Activated CD4-positive, alpha-beta T cell treated with anti-CD3 and anti-CD28 coated beads for 1 hour (primary cell): Measurements from ENCODE around the gene CYB5R4.

ENCODE experiments used
- DNase-seq: peaks from one replicate; pipeline ENCODE4 v3.0.0-alpha.2; 2020

Gene CYB5R4

GRCh38 chr6:83859410-83860358 is at the start of gene CYB5R4:
Gene CYB5R4 (plus strand): TSS chr6:83859689. CDS start chr6:83859783, 94 bp downstream.
- peak; percentile 86 for DNase-seq

- DNase-seq, result no peak
Measured at GRCh38 chr6:83812595-83812994, 46.9 kb upstream of the CYB5R4 start.

GRCh38 chr6:83815631-83816272 is 43.7 kb upstream of the CYB5R4 start:
- DNase-seq, result no peak

- DNase-seq, result no peak
Measured at GRCh38 chr6:83822629-83823169, 36.8 kb upstream of the CYB5R4 start.

- no peak for DNase-seq
Measured at GRCh38 chr6:83824388-83824801, 35.1 kb upstream of the CYB5R4 start.

GRCh38 chr6:83824831-83825230 is 34.7 kb upstream of the CYB5R4 start:
- no peak for DNase-seq

- no peak for DNase-seq
Measured at GRCh38 chr6:83827050-83827449, 32.4 kb upstream of the CYB5R4 start.

GRCh38 chr6:83838727-83839126 is 20.8 kb upstream of the CYB5R4 start:
- DNase-seq, result no peak

GRCh38 chr6:83844170-83844569 is 15.3 kb upstream of the CYB5R4 start:
- DNase-seq, result no peak

GRCh38 chr6:83846291-83846690 is 13.2 kb upstream of the CYB5R4 start:
- DNase-seq, result no peak

- DNase-seq, result no peak
Measured at GRCh38 chr6:83847179-83847578, 12.3 kb upstream of the CYB5R4 start.

- no peak for DNase-seq
Measured at GRCh38 chr6:83849127-83849526, 10.4 kb upstream of the CYB5R4 start.

GRCh38 chr6:83849610-83850009 is 9.9 kb upstream of the CYB5R4 start:
- DNase-seq, result no peak

GRCh38 chr6:83852528-83853177 is 6.8 kb upstream of the CYB5R4 start:
- DNase-seq, result no peak

- no peak for DNase-seq
Measured at GRCh38 chr6:83853178-83854000, 6.1 kb upstream of the CYB5R4 start, which contains the start of gene RIPPLY2. Gene RIPPLY2 (plus strand): TSS chr6:83853360. CDS start chr6:83853417, 57 bp downstream.

GRCh38 chr6:83854001-83854501 is 5.4 kb upstream of the CYB5R4 start:
- no peak for DNase-seq

GRCh38 chr6:83854766-83855165 is 4.7 kb upstream of the CYB5R4 start:
- DNase-seq, result no peak

- DNase-seq, result no peak
Measured at GRCh38 chr6:83860359-83860755, 868 bp downstream of the CYB5R4 start.

GRCh38 chr6:83860782-83861495 is 1.4 kb downstream of the CYB5R4 start:
- no peak for DNase-seq

- no peak for DNase-seq
Measured at GRCh38 chr6:83862776-83863471, 3.4 kb downstream of the CYB5R4 start.

- no peak for DNase-seq
Measured at GRCh38 chr6:83867043-83867442, 7.6 kb downstream of the CYB5R4 start.
